ACHN (cell line): Measurements from ENCODE around the gene SFMBT2.

Experiments used
- DNase-seq: peaks from one replicate; pipeline ENCODE4 v3.0.0-alpha.2; 2015
- in situ Hi-C: cut with HindIII; loops from 2 replicates; pipeline ENCODE4 v1.10.0; 2017; ENCODE audit warnings: low sequenced_read_pairs, low pct_ligation_motif_present, low pct_unique_long_range_greater_than_20kb

SFMBT2 gene

DNA sequence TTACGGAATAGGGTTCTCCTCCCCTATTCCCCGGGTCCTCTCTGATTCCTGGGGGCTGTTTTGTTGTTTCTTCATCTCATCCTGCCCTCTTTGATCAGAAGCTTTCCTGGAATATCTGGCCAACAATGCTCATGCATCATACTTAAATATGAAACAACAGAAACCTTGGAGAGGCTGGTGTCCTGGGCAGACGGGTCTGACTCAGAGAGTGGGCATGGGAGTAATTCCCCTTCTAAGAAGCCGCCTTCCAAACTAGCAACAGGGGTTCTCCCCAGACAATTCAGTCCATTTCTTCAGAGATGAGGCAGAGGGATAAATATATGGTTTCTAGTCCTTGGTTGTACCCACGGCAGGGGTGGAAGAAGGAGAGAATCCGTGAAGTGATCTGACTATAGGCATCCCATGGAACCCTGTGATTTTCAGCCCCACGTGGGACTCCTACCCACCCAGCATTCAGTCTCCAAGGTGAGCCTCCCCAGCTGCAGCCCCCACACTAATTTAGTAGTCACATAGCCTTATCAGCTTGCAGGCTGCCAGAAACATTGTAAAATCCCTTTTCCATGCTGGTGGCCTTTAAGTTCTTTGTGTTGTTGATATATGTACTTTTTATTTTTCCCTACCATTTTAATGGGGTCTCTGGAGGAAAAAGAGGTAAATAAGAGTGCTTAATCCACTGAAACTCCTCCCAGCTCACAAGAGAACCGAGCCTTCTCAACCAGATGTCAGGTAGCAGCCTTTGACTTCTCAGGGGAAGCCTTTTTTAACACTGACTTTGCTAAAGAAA is 119.2 kb downstream of the SFMBT2 start:
- in situ Hi-C loops, result no loop called here
- no peak for DNase-seq

DNA sequence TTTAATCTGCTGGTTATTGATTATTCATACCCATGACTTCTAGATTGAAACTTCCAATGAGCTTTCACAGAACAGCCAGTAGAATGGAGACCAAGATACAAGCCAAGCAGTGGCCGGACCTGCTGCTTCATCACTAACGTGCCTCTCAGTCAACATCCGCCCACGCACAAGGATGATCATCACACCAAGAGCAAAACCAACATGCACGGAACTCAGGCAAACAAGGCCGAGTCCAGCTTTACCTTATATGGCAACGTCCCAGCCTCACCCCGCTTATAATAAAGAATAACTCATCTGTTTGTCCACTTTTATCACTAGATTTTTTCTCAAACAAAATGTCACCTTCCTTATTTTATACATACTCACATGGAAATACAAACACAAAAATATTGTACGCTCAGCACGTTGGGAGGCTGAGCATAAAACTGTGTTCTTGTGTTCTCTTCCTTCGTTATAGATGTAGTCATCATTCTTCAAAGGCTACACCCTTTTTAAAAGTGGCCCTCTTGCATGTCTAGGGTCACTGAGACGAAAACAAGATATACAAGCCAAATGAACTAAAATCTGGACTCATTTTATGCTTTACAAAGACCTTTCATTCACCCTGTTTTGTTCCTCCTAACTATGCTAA is 122.7 kb downstream of the SFMBT2 start:
- no peak for DNase-seq
- in situ Hi-C loops, result no loop called here

- DNase-seq, result no peak
- in situ Hi-C loops, result no loop called here
Measured at GRCh38 chr10:7287377-7287776, 123.5 kb downstream of the SFMBT2 start.

- no peak for DNase-seq
- in situ Hi-C loops, result no loop called here
Measured at GRCh38 chr10:7285522-7286322, 125.1 kb downstream of the SFMBT2 start.

- DNase-seq, result no peak
- in situ Hi-C loops, result no loop called here
Measured at GRCh38 chr10:7283246-7283645, 127.6 kb downstream of the SFMBT2 start.

DNA sequence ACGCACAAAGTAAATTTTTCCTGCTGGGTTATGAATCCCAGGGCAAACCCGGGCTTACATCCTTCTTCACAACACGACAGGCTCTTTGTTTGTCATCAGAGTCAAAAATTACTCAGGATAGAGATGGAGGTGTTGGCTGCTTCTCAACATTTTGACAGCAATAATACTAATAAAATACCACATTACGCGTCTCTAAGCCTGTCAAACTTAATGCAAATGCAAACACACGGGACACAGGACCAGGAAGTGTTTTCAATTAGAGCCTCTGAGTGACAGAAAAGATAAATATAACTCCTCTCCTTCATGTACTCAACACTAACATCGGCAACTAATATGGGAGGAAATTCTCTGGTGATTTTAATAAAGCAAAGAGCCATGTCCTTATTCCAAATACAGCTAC is 128.4 kb downstream of the SFMBT2 start:
- in situ Hi-C loops, result no loop called here
- DNase-seq, result no peak

- no peak for DNase-seq
- in situ Hi-C loops, result no loop called here
Measured at GRCh38 chr10:7281429-7281828, 129.4 kb downstream of the SFMBT2 start.

DNA sequence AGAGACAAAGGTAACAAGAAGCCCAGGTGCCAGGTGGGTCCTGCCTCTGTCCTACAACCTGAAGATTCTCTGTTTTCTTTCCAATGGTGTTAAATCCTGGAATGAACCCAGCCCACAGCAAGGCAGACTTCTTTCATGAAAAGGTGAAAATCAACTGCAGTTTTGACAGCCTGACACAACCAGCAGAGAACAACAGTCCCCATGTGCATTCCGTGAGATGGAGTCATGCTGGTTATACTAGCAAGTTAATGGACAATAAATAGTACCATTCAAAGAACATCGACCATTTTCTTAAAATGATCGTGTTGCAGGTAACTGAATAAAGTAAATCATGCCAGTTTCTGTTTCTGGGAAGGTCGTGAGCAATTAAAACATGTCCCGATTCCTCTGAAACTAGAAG is 131.5 kb downstream of the SFMBT2 start:
- in situ Hi-C loops, result no loop called here
- DNase-seq, result no peak

DNA sequence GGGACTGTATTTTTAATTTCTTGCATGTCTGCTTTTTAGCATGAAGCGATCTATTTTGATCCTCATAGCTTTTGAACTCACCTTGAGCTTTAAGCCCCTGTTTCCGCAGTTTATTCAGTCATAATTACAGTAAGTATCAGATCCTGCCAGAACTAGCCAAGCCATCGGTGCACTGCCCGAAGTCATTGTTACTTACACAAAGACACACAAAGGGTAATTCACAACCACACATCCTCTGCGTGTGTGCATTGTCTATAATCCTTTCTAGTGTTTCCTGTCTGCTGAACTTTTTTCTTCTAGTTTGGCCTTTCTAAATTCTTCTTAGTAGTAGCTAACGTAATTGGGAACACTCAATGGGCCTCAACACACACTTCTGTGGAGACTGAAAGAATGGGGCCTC is 133.0 kb downstream of the SFMBT2 start:
- DNase-seq, result no peak
- in situ Hi-C loops, result no loop called here

DNA sequence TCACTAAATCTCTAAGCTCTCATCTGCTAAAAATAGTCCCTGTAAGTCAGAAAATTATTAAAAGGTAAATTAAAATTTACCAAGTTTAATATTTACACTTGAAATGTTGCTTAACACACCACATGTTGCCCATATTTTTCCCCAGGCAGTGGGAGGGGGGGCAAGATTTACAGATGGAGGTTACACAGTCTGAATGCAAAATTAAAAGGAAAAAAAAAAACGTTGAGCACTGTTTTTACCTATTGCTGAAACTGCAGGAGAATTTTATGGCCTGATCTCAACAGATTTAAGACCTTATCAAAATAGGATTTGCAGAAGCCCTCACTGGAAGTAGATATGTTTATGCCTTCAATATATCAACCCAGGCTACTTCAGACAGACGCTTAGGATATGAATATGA is 133.4 kb downstream of the SFMBT2 start:
- DNase-seq, result no peak
- in situ Hi-C loops, result no loop called here

GRCh38 chr10:7275761-7276440 is 134.9 kb downstream of the SFMBT2 start:
- DNase-seq, result no peak
- in situ Hi-C loops, result no loop called here

GRCh38 chr10:7274293-7274692 is 136.5 kb downstream of the SFMBT2 start:
- in situ Hi-C loops, result no loop called here
- no peak for DNase-seq

GRCh38 chr10:7272008-7272407 is 138.8 kb downstream of the SFMBT2 start:
- DNase-seq, result no peak
- in situ Hi-C loops, result no loop called here

GRCh38 chr10:7269988-7270387 is 140.8 kb downstream of the SFMBT2 start:
- in situ Hi-C loops, result no loop called here

DNA sequence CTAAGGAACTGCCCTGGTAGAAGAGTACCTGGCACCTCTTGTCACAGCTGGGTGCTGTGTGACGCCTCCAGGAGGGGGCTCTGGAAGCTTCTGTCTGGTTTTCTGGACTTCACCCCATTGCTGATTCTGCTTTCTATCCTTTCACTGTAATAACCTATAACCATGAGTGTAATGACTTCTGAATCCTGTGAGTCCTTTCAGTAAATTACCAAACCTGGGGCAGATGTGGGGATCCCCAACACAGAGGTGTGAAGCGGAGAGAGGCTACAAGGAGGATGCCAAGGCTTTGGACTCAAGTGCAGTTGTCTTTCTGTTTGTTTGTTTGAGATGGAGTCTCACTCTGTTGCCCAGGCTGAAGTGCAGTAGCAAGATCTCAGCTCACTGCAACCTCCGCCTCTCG is 143.7 kb downstream of the SFMBT2 start:
- DNase-seq, result no peak
- in situ Hi-C loops, result no loop called here

More at GRCh38 chr10:7269988-7270387, 140.8 kb downstream of the SFMBT2 start:
- DNase-seq, result no peak

DNA sequence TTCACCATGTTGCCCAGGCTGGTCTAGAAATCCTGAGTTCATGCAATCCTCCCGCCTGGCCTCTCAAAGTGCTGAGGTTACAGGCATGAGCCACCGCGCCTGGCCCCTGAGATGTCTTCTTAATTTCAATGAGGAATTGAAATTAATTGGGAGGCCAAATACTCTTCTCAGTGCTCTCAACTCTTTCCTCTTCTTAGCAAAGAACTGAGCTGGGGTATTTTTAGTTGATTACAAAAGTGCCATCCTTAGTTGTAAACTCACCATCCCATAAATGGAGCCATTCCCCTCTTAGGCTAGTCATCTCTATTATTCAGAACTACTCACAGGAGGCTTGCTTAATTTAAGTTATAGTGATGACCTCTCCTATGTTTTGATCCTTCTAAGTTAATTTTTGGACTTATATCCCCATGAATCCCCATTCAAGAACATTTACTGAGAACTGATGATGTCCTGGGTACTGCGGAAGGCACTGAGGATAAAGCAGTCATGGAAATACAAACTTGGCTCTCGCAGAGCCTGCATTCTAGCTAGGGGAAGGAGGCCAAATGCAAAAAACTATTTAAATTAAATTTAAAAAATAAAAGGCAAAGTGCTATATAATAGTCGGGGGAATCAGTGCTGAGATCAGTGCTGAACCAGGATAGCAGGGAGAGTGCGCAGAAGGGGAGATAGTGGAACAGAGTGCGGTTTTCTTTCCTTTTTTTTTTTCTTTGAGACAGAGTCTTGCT is 145.3 kb downstream of the SFMBT2 start:
- in situ Hi-C loops, result no loop called here
- no peak for DNase-seq

GRCh38 chr10:7264313-7264756 is 146.5 kb downstream of the SFMBT2 start:
- in situ Hi-C loops, result no loop called here
- no peak for DNase-seq

- in situ Hi-C loops, result no loop called here
- no peak for DNase-seq
Measured at GRCh38 chr10:7263616-7264015, 147.2 kb downstream of the SFMBT2 start.
